Heart right ventricle (tissue), 16 donors: ENCODE measurements around the gene ANKRD2. TPM values are rescaled to one million over a fixed set of nuclear protein-coding genes. Genes with fewer than 3 reads are reported as not detected.
A peak's percentile ranks its signal among the peaks of the same experiment; 100 is the strongest.

Experiments
- ATAC-seq, 8 donors: fragments of 200-7000 bp; cut with Tn5 transposase; one replicate each; pipeline ENCODE4 v1.9.1; 2020; ENCODE audit warnings: mild to moderate bottlenecking in 8 of 8, moderate library complexity in 8 of 8, moderate number of reproducible peaks in 1 of 8
- DNase-seq, 2 donors: peaks; one replicate each; pipeline ENCODE4 v3.0.0-alpha.2; 2020
- H3K27ac ChIP-seq, 10 donors: fragments of 200-600 bp; sonication (generic) in 2 of 10; one replicate each; pipeline versions ENCODE4 v1.5.0 to v1.8.0; 2020 to 2022; ENCODE audit warnings: mild to moderate bottlenecking in 3 of 10
- H3K27me3 ChIP-seq, 7 donors: fragments of 200-600 bp; one replicate each; pipeline ENCODE4 v1.8.0; 2021 to 2022; ENCODE audit warnings: mild to moderate bottlenecking in 2 of 7
- H3K36me3 ChIP-seq, 9 donors: fragments of 200-600 bp; sonication (generic) in 1 of 9; one replicate each; pipeline versions ENCODE4 v1.5.0 to v1.8.0; 2020 to 2022; ENCODE audit warnings: mild to moderate bottlenecking in 2 of 9
- H3K4me1 ChIP-seq, 9 donors: fragments of 200-600 bp; sonication (generic) in 1 of 9; one replicate each; pipeline versions ENCODE4 v1.5.0 to v1.8.0; 2020 to 2022; ENCODE audit warnings: mild to moderate bottlenecking in 4 of 9
- H3K4me3 ChIP-seq, 10 donors: fragments of 200-600 bp; sonication (generic) in 2 of 10; one replicate each; pipeline versions ENCODE4 v1.5.0 to v1.8.0; 2020 to 2022; ENCODE audit warnings: mild to moderate bottlenecking in 7 of 10, moderate library complexity in 2 of 10
- H3K9me3 ChIP-seq, 11 donors: fragments of 200-600 bp in 10 of 11; sonication (generic) in 2 of 11; one replicate each; pipeline versions ENCODE4 v1.5.0 to v1.8.0; 2013 to 2022; ENCODE audit warnings: mild to moderate bottlenecking in 2 of 11, control low read depth in 1 of 11, moderate library complexity in 1 of 11
- CTCF ChIP-seq, 9 donors: fragments of 200-600 bp; sonication (generic) in 2 of 9; IDR thresholded peaks; one replicate each; pipeline versions ENCODE4 v1.5.0 to v1.8.0; 2021 to 2022; ENCODE audit warnings: antibody characterized with exemption in 9 of 9, mild to moderate bottlenecking in 5 of 9, moderate library complexity in 1 of 9
- WGBS, 2 donors: extraction: QIAGEN DNeasy Blood & Tissue Kit; methylation state at CpG; one replicate each; pipeline ENCODE4 v1.1.7; 2013; ENCODE audit warnings: inconsistent platforms in 1 of 2; 5-methylcytosine and 5-hydroxymethylcytosine counted together
- intact Hi-C, 10 donors: fragments of 100-400 bp; cut with DNase I; formaldehyde crosslinking; loops; one replicate each; pipeline versions ENCODE4 v1.11.1 to v1.14.2; 2022
- polyA plus RNA-seq, 2 donors: library from polyadenylated mRNA; stranded (reverse); fragments of 200-250 nt; gene quantifications; one replicate each; pipeline ENCODE4 v1.2.3, GENCODE V29; 2013
- total RNA-seq, 10 donors: library from RNA; stranded (reverse); fragmentation: NEBNext Ultra II Directional in 3 of 10; extraction: Animal tissue kit (Norgen Biotek cat#: 25700) in 3 of 10; gene quantifications; one replicate each; pipeline versions ENCODE4 v1.2.1 to v1.2.4, GENCODE V29; 2021 to 2023
- donor health status: Arrhythmogenic right ventricular cardiomyopathy.
- donor health status: ischemic (EF 13 %, LVEDD 7.1; RV severe dilation, severe dysfunction).
- donor health status: healthy with polysubstance abuse.
- donor health status: DM: no; HTN: yes; CAD: no.
- donor health status: DM: no; HTN: no; CAD: no.
- donor health status: ischemic (EF 25% LVEDD 6.9; RV normal size, moderate dysfunction).
- donor health status: ischemic (EF 25% LVEDD 5.7; RV mildly dilated, moderate dysfunction).
- donor health status: healthy.
- donor health status: DM: yes; HTN: yes; CAD: no.
- donor health status: Ischemic cardiomyopathy.
- donor health status: ischemic (EF 35%, LVEDD 5.7; RV mildly dilated, moderate dysfunction).
- donor health status: nonischemic (EF 11% LVEDD 7.7; RV severe dilation, severe dysfunction).
- donor health status: DM: yes; HTN: yes; CAD: no.
- donor health status: PGD.
- donor health status: ischemic (EF 29% LVEDD 5.4; RV normal size, mild dysfunction).
- donor health status: nonischemic (EF 23%, LVEDD 6.1; RV moderate dilation, normal function).

Gene ANKRD2
- total and polyA plus RNA-seq, 12 donors = 46.3 to 395 (median 167) TPM

- Histone ChIP-seq H3K27ac (peak overlapping the region in 8 of 10 donors; percentile 25 to 97 (median 93)), H3K27me3 (no peaks in the 10 kb centered on the region), H3K4me1 (peaks cover 19 to 68% (median 48%) of the 10 kb centered on the region in 9 donors), H3K9me3 (no peaks in the 10 kb centered on the region), H3K36me3 (no peaks in the 10 kb centered on the region), H3K4me3 (no peak overlapping the region)
- peak in 7 of 8 donors; percentile 8 to 42 (median 20) for ATAC-seq
- WGBS, 2 donors = 56 to 59% methylated on average over 6 of the region's 6 CpGs
- peak in 5 of 9 donors; percentile 12 to 38 (median 18) for TF ChIP-seq CTCF (IDR thresholded peaks at IDR 0.05)
- intact Hi-C loops = loop anchor here in 2 of 10 donors (5.0 kb wide), 1 partner anchor 37 kb away; no protein-coding TSS in a partner anchor
- DNase-seq = peak; percentile 34 to 49
These were observed 32.9 kb upstream of the ANKRD2 start for GRCh38 chr10:97539523-97540200.

GRCh38 chr10:97540669-97541500 is 31.7 kb upstream of the ANKRD2 start:
- Histone ChIP-seq H3K27me3 (no peaks in the 10 kb centered on the region), H3K4me1 (peaks cover 19 to 69% (median 48%) of the 10 kb centered on the region in 9 donors), H3K4me3 (no peak overlapping the region), H3K9me3 (no peaks in the 10 kb centered on the region), H3K27ac (peak overlapping the region in 9 of 10 donors; percentile 67 to 97 (median 92)), H3K36me3 (no peaks in the 10 kb centered on the region)
- ATAC-seq (peak in 1 of 8 donors; percentile 5), DNase-seq (no peak)
- no peak for TF ChIP-seq CTCF (IDR thresholded peaks at IDR 0.05)
- intact Hi-C loops = loop anchor here in 2 of 10 donors (5.0 kb wide), 1 partner anchor 39 kb away; no protein-coding TSS in a partner anchor
- 84 to 85% methylated on average over 14 of the region's 14 CpGs for WGBS, 2 donors

- Histone ChIP-seq H3K4me1 (peaks cover 19 to 76% (median 53%) of the 10 kb centered on the region in 9 donors), H3K27ac (peak overlapping the region; percentile 67 to 97 (median 92)), H3K9me3 (no peaks in the 10 kb centered on the region), H3K27me3 (no peaks in the 10 kb centered on the region), H3K4me3 (no peak overlapping the region), H3K36me3 (no peaks in the 10 kb centered on the region)
- intact Hi-C loops = loop anchor here in 2 of 10 donors (5.0 kb wide), 1 partner anchor 40 kb away; no protein-coding TSS in a partner anchor
- DNase-seq (peak; percentile 56 to 83), ATAC-seq (peak; percentile 72 to 86 (median 80))
- TF ChIP-seq CTCF (IDR thresholded peaks at IDR 0.05) = no peak
- WGBS, 2 donors = 59 to 70% methylated on average over 9 of the region's 9 CpGs
These were observed 30.2 kb upstream of the ANKRD2 start for GRCh38 chr10:97542169-97543024.
